ENCODE results near the gene SOX30.

Gene SOX30

DNA sequence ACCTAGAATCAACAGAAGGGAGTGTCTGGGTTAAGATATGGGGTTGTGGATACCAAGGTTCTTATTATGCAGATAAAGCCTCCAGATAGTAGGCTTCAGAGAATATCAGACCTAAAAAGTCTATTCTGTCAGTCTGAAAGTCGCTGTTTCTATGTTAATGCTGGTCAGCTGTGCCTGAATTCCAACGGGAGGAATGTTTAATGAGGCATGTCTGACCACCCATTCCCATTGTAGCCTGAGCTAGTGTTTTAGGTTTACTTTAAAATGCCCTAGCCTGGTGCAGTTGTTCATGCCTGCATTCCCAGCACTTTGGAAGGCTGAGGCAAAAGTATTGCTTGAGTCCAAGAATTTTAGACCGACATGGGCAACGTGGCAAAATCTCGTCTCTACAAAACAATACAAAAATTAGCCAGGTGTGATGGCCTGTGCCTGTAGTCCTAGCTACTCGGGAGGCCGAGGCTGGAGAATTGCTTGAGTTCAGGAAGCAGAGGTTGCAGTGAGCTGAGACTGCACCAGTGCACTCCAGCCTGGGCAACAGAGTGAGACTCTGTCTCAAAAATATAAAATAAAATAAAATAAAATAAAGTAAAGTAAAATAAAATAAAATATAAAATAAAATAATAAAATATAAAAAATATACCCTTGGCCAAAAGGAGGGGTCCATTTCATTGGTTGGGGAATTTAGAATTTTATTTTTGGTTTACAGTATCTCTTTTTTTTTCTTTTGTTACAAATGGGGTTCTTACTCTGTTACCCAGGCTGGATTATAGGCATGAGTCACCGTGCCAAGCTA, 7.8 kb upstream of the SOX30 start:
- ChIA-PET POLR2A (no interaction called here), CTCF (interaction anchor here (2.0 kb wide), 1 partner anchor 9 kb away, joined by 5 read pairs; no protein-coding TSS in a partner anchor)
- no peak for TF ChIP-seq CTCF (IDR thresholded peaks at IDR 0.05; ENCODE audit: insufficient read depth, low read length, missing control alignments)
- no peak overlapping the region for H3K4me3 ChIP-seq (ENCODE audit: low read depth, low read length)
- no peak for DNase-seq (ENCODE audit: low read depth, low spot score)

- H3K4me3 ChIP-seq (ENCODE audit: low read depth, low read length) = no peak overlapping the region
- POLR2A ChIA-PET = no interaction called here
- no peak for TF ChIP-seq CTCF (IDR thresholded peaks at IDR 0.05; ENCODE audit: insufficient read depth, low read length, missing control alignments)
- no peak for DNase-seq (ENCODE audit: low read depth, low spot score)
- CTCF ChIA-PET = interaction anchor here (2.0 kb wide), 1 partner anchor 8 kb away, joined by 5 read pairs; no protein-coding TSS in a partner anchor
These were observed 6.7 kb upstream of the SOX30 start for GRCh38 chr5:157658893-157659292.

- H3K4me3 ChIP-seq (ENCODE audit: low read depth, low read length) = no peak overlapping the region
- no peak for TF ChIP-seq CTCF (IDR thresholded peaks at IDR 0.05; ENCODE audit: insufficient read depth, low read length, missing control alignments)
- ChIA-PET POLR2A (no interaction called here), CTCF (no interaction called here)
- DNase-seq (ENCODE audit: low read depth, low spot score) = no peak
These were observed 5.3 kb upstream of the SOX30 start for GRCh38 chr5:157657516-157657915.

GRCh38 chr5:157651623-157652376, 438 bp downstream of the SOX30 start:
- no peak for DNase-seq (ENCODE audit: low read depth, low spot score)
- peak; percentile 44 for TF ChIP-seq CTCF (IDR thresholded peaks at IDR 0.05; ENCODE audit: insufficient read depth, low read length, missing control alignments)
- peak overlapping the region; percentile 44 for H3K4me3 ChIP-seq (ENCODE audit: low read depth, low read length)
- CTCF ChIA-PET = interaction anchor here (0.7 to 1.5 kb wide), 5 partner anchors 8 to 75 kb away, joined by 3 to 5 read pairs (median 5); no protein-coding TSS in a partner anchor
- POLR2A ChIA-PET = no interaction called here

- TF ChIP-seq CTCF (IDR thresholded peaks at IDR 0.05; ENCODE audit: insufficient read depth, low read length, missing control alignments) = no peak
- H3K4me3 ChIP-seq (ENCODE audit: low read depth, low read length) = no peak overlapping the region
- POLR2A ChIA-PET = no interaction called here
- DNase-seq (ENCODE audit: low read depth, low spot score) = no peak
- CTCF ChIA-PET = interaction anchor here (0.7 to 1.5 kb wide), 6 partner anchors 8 to 74 kb away, joined by 3 to 5 read pairs (median 4); no protein-coding TSS in a partner anchor
These were observed 1.1 kb downstream of the SOX30 start for GRCh38 chr5:157650991-157651611.

DNA sequence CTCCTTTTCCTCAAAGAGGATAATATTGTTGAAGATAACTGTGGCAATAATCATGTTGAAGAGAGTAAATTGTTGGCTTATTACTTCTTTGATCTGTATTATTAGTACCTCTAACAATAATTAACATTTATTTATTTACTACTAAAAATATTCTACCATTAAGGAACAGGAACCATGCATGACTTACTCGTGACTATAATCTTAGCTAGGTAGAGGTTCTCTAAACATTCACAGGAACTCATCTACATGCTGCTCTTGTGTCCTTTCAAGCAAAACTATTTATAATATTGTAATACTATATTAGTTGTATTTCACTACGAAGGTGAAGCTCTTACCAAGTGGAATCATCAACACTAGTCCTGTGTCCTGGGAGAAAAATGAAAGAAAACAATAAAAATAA, 3.1 kb downstream of the SOX30 start:
- H3K4me3 ChIP-seq (ENCODE audit: low read depth, low read length) = no peak overlapping the region
- POLR2A ChIA-PET = no interaction called here
- CTCF ChIA-PET = interaction anchor here (1.3 kb wide), 1 partner anchor 14 kb away, joined by 4 read pairs; no protein-coding TSS in a partner anchor
- DNase-seq (ENCODE audit: low read depth, low spot score) = no peak
- no peak for TF ChIP-seq CTCF (IDR thresholded peaks at IDR 0.05; ENCODE audit: insufficient read depth, low read length, missing control alignments)

All from AG04449 (cell line).